Hippocampal formation (tissue), 2 donors: ENCODE results near the gene WDR72.
"Not testable (repeated sequence)": the region's sequence is repeated elsewhere in the genome, so short reads cannot be mapped to it uniquely, and the experiment has no call there.

Experiments
- DNase-seq, 2 donors: peaks; one replicate each; lab custom pipeline; 2025; lab: John Stamatoyannopoulos, UW

Gene WDR72

DNA sequence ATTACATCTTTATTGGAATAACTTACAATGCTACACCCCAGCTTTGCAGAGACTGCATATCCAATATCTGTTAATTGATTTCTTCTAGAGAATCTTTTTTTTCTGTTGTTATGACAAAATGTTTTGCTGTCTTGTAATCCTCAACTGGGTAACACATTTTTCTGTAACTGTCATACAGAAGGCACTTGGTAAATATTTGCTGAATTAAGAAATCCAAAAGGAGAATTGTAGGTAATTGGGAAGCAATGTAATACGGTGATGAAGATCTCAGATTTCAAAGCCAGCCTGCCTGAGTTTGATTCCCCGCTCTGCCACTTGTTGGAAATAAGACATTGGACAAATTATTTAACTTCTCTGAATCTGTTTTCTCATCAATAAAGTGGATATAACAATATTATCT lies 169.1 kb downstream of the WDR72 start:
- no peak for DNase-seq

DNA sequence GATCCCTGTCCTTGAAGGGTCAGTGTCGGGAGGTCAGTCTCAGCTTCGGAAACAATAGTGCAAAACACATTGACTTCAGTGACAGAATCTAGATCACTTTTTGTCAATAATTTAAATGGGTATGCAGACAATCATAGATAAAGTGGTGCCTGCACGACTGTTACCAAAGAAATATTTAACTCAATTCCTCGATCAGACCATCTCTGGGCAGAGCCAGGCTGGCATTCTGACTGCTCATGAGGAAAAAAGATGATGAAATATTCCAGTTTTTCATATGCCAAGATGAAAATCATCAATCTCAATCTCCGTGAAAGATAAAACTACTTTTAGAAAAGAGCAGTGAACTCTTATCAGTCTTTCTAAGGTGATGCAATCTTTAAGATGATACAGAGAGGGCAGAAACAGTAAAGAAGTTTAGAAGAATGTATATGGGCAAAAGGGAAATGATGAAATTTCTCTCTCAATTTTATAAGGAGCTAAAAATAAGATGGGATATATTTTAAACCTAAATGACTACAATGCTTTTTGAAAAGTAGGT lies 169.9 kb downstream of the WDR72 start:
- DNase-seq: no peak

DNA sequence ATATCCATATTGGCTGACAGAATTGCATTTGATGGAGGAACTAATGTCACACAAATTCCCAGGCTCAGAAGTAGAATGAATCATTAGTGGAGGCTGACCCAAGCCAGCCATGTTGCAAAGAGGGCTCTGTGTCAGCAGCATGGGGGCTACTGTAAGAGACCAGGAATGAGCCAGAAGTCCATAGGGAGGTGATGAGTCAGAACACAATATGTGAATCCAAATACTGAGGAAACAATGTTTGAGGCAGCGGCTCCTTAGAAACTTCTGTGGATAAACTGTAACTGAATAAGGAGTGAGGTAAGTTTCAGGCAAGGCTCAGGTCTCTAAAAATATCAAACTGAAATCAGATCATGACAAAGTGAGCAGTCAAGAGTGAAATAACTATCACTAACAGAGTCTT lies 170.7 kb downstream of the WDR72 start:
- no peak for DNase-seq

DNA sequence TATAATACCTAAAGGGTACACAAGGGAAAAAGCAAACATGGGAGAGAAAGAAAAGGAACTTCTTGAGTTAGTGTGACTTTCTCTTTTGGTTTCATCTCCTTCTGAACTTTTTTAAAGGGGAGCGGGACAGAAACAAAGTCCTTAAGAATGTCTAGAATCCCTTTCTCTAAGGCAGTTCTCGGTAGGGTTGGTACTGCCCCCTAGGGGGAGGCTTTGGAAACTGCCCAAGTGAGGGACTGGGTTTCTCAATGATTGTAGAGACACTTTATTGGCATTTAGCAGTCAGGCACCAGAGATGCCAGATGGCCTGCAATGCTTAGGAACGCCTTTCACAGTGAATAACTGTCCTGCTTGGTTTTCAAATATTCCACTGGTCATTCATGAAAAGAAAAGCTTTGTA lies 172.7 kb downstream of the WDR72 start:
- peak; percentile 5 to 33 for DNase-seq

DNA sequence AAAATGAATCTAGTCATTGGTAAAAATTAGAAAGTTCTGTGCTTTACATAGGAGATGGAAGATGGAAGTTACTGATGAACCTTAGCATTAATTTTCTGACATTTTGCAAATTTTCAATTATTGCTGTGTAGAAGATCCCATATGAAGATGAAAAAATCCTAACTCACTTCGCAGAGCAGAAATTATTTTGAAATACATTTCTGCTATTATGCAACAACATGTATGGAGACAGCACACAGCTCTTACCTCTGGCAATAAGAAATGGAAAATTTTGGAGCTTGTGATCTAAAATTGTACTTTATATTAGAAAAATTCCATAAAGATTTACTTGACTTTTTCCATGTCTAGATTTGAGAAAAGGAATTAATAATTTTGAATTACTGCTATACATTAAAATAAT lies 177.9 kb downstream of the WDR72 start:
- no peak for DNase-seq

DNA sequence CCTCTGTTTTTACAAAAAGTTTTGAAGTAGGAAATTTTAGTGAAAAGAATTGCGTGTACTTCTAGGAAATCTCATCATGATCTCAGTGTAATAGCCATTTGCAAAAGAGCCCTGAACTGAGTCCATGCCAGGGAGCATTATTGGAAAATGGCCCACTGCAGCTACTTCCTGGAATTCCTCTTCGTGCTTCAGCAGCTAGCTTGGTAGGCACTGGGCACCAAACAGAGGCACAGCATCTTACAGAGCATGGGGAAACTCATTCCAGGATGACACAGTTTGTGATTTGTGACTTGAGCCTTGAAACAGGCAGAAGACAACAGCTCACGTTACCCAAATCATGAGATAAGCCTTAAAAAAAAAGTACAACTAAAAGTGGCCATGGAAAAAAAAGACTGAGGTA lies 179.1 kb downstream of the WDR72 start:
- DNase-seq: no peak

DNA sequence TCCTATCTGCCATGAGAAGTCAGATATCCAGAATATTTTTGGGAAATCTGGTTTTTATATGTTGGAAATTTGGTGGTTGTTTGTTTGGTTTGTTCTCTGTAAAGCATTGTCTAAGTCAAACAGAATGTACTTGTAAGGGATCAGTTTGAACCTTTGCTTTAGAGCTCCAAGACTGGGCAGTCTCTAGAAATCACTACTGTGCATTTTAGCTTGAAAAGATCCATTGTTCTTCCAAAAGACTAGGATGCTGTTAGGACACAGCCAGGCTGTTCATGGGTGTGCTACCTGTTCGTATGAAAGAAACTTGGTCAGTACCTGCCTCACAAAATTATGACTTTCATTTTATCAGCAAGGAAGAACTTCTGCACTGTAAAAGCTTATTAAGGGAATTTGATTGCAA lies 182.6 kb downstream of the WDR72 start:
- no peak for DNase-seq

DNA sequence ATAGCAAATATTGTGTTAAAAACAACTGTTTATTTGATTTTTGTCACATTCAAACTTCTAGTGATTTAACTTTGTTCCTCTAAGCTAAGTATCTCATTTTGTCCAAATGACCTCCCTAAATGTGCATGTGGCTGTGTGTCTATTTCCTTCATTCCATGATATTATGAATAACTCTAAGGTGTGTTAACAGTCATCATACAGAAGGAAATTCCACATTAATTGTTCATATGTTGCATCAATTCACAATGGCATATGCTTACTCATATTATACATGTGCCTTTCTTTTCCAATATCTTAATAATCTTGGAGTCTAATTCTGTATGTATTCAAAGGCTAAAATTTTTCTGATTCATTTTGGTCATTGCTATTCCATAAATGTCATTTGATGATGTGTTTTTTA lies 186.4 kb downstream of the WDR72 start:
- no peak for DNase-seq

DNA sequence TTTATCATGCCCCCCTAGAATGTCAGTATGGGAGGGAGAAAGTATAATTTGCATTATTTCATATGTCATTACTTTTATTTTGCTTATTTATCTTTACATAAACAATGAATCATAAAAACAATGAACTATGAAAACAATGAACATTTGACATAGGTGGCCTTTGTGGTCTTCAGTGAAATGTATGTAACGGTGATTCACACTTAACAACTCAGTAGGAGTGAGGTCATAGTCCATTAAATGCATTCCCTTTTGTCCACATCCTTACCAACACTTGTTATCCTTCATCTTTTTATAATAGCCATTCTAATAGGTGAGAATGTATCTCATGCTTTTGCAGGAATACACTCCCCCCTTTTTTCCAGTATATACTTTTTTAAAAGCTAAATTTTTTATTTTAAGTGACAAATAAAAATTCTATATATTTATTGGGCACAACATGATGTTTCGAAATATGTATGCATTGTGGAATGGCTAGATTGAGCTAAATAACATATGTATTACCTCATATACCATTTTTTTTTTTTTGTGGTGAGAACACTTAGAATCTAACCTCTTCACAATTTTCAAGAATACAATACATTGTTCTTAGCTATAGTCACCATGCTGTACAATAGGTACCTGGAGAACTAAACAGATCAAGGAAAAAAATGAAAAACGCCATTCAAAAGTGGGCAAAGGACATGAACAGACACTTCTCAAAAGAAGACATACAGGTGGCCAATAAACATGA lies 189.5 kb downstream of the WDR72 start:
- DNase-seq: no peak

DNA sequence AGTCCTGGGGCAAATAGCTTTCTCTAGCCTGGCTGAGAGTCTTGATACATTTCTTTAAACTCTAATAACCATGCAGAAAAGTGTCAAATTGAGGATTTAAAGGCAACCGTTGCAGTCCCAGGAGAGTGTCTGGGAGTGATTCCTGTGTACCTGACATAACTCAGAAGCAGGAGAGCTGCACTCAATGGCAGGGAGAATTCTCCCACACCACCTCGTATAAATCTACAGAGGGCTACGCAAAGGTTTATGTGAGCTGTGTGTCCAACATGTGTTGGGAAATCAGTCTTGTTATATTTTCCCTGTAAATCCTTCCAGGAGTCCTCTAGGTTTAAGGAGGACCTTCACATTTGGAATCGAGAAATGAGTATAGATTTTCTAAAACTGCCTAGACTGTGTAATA lies 192.6 kb downstream of the WDR72 start:
- DNase-seq: no peak

DNA sequence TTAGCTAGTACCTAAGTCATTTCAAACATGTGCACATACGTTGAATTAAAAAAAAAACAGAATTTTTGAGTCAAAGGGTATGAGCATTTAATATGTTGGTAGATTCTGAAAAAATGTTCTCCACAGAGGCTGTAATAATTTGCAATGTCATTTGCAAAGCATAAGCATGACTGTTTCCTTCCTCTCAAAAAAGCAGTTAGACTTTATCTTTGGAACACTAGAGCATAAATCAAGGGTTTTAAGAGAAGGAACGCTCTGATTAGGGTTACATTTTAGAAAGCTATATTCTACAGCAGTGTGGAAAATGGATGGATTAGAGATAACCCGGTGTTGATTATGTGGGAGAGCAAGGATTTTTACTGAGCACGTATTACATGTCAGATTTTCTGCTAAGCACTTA lies 193.7 kb downstream of the WDR72 start:
- no peak for DNase-seq

DNA sequence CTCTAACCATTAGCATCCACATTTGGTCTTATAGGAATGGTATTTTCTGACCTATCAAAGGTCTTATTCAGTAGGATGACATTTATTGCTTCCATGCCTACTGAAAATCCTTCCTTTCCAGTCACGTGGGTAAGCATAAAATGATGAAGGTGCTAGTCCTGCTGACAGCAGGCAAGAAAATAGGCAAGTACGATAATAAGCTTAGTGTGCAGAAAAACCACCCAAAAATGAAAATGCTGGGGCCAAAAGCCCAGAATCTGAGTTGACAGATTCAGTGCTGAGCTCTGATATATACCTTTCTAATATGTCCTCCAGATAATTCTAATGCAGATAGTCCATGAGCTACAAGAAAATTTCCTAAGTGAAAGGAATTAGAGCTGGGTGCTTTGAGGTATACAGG lies 194.8 kb downstream of the WDR72 start:
- no peak for DNase-seq

DNA sequence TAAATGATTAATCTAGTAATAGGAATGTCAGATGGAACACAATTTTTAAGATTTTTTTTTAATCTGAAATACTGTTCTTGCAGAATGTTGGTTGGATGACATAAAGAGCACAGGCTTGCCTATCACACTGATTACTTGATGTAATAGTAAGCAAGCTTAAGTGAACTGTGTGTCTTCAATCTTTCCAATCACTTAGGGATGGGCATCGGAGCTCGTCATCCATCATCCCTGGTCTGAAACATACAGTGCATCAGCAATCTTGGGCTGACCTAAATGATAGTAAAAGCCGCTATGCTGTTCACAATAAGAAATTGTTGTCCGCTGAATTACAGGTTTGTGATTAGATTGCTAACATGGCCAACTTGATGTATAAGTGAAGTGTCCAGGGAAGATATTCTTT lies 195.8 kb downstream of the WDR72 start:
- no peak for DNase-seq

DNA sequence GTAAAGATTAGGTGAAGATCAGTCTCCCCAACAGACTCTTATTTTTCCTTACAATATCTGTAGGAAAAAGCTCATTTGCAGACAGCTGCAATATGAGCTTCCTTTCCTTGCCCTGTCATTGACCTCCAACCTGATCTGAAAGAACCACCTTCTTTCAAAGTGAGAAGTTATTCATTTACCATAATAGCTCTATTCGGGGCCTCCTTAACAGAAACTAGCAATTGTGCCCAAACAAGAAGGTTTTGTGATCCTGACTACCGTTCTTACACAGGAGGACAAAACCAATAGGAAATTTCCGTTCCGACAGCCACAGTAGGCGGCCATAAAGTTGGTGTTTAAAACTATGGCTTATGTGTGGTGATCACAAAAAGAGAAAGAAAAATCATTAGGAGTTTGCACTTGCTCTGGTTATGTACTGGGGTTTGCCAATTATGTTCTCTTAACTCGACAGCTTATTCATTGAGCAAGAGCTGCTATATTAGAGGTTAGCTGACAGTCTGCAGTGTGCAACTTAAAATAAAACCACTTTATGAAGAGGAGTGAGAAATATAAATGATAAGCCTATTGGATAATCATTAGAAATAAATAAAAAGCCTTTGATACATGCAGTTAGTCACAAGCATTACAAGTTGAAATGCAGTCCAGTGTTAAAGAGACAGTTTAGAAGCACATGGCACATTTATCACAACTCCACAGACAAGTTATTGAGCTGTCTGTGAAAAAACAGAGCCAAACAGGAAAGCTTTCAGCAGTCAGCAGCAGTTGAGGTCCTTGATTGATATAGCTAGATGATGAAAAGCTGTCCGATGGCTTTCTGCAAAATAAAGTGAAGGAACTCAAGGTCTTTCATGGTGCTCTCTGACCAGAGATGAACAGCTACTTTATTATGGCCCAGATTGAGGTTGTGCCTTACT lies 199.8 kb downstream of the WDR72 start:
- DNase-seq: no peak

DNA sequence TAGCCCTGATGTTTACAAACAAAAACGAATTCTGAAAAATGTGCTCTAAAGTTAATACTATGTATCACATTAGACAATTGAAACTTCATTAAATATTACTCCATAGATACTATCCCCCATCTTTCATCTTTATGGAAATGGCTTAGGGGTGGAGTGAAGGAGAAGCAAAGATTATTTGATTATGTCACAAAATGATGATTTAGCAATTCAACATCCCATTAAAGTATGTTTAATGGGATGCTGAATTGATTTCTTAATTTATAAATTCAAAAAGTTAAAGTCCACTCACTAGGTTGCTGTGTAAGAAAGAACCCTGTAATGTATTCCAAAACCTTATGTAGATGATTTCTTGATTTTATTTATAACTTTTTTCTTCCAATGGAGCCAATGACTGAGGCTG lies 201.1 kb downstream of the WDR72 start:
- DNase-seq: no peak

DNA sequence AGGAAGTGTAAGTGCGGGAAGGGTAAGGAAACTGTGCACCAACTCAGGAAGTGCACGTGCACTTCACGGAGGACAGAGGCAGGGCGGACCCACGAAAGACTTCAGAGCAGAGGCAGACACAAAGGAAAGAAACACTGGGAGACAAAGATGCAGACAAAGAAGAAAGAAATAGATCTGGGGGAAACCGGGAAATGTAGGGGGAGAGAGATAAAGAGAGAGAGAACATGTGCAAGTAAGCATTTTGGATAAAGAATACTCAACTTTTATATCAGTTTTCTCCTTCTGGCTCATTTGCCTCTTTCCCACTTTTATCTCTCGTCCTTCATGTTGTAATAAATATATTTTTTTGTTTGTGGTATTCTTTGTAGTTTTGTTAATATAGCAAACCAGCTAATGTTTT lies 204.2 kb downstream of the WDR72 start:
- no peak for DNase-seq

DNA sequence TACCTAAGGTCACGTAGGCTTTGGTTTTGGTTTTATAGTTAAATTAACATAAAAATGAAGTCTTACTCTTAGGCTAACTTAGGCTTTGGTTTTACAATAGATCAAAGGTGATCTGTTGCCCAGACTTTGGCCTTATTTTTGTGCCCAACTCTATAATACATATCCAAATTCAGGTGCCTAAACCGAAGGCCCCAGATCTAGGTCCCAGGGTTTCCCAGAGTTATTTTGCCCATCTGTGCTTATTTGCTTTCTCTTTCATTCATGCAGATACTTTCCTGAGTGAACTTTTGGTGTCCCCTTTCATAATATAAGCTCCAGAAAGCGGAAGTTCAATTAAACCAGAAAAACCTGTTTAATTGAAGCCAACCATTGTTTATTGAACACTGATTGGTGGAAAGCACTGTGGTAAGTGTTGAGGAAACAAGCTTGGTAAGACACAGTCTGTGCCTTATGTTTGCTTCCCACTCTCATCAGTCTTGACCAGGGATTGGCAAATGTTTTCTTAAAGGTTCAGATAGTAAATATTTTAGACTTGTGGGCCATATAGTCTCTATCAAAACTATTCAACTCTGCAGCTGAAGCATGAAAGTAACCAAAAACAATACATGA lies 209.7 kb downstream of the WDR72 start:
- DNase-seq: no peak

DNA sequence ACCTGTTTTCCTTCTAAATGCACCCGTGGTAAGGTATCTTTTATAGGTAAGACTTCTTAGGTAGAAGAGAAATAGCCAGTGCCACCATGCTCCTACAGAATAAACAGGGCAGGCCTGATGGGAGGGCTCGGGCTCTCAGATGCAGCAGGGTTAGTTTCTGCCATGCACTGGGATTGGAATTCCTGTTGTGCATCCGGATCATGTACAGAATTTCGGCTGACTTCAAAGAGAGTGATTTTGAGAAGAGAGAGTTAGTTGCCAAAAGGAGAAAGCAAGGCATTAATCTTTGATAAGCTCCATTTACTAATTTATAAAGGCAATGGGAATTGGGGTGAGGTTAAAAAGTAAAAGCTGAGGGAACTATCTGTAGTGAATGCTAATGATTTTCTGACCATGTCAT lies 211.2 kb downstream of the WDR72 start:
- DNase-seq: no peak

DNA sequence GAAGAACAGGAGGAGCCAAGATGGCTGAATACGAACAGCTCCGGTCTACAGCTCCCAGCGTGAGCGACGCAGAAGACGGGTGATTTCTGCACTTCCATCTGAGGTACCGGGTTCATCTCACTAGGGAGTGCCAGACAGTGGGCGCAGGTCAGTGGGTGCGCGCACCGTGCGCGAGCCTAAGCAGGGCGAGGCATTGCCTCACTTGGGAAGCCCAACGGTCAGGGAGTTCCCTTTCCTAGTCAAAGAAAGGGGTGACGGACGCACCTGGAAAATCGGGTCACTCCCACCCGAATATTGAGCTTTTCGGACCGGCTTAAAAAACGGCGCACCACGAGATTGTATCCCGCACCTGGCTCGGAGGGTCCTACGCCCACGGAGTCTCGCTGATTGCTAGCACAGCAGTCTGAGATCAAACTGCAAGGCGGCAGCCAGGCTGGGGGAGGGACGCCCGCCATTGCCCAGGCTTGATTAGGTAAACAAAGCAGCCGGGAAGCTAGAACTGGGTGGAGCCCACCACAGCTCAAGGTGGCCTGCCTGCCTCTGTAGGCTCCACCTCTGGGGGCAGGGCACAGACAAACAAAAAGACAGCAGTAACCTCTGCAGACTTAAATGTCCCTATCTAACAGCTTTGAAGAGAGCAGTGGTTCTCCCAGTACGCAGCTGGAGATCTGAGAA lies 218.7 kb downstream of the WDR72 start:
- DNase-seq: not testable (repeated sequence)

DNA sequence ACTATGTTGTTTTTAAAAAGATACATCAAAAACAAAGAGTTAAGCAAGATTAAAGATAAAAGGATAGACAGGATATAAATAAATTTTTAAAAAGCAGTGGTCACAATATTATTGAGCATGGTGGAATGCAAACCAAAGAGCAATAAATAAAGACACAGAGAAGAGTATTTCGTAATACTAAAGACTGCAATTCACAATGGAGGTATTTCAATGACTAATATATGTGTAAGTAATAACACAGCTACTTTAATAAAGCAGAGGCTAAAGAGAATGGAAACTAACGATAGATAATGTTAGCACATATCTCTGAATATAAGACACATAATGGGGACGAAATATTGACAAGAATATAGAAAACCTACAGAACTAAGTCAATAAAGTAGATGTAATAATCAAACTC lies 219.6 kb downstream of the WDR72 start:
- no peak for DNase-seq

DNA sequence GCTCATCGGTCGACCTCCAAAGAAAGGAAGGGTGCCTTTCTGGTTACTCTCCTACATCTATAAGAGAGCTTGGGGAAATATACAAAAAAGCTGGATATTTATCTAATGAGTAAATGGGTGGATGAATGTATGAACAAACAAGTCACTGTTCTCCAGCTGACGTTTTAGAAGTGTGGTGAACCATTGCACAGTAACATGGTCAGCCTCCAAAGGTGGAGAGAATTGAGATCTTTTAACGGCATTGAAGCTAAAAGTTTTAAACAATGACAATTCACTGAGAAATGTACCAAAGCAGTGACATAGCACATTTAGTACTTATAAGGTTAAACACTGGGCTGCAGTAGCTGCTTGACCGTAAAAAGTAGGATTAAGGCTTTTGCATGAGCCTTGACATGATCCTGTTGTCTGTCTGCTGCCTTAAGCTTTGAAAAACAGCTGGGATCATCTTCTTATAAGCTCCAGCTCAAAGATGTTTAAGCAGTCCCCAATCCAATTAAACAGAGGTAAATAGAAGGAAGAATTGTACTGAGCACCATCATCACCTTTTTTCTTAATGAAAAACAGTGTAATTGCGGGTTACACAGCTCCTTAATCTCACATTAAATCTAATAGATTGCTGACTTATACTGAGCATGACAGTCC lies 222.9 kb downstream of the WDR72 start:
- no peak for DNase-seq

DNA sequence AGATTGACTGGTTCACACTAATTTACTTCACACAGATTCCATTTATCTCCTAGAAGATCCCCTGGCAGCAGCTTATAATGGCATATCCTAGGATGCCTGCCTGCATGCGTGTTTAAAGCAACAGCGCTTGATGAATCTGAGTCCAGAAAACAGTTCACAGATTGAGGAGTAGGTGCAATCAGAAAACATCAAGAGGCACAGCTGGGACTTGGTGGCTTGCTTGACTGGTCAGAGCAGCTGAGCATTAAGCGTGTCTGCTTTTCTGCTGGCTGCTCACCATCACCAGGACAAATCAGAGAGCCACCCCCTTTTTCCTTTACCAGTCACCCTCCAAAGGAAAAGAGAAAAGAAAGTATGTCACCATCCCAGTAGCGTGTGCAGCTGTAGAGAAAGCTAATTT lies 223.6 kb downstream of the WDR72 start:
- DNase-seq: no peak
